ENCODE data around the gene USP10. TPM values are rescaled to one million over a fixed set of nuclear protein-coding genes. Genes with fewer than 3 reads are reported as not detected.

Gene USP10
- total RNA-seq, 1 experiment from 2014 or later = 203 TPM

- no peak for TF ChIP-seq CTCF (conservative IDR thresholded peaks at IDR 0.05)
- Histone ChIP-seq H3T11ph (ENCODE audit: low read length) (no peak overlapping the region), H4K20me1 (ENCODE audit: control insufficient read depth, insufficient read depth, insufficient read length) (no peaks in the 10 kb centered on the region)
Measured at GRCh38 chr16:84750575-84750974, 50.8 kb downstream of the USP10 start.

More at GRCh38 chr16:84750575-84750974, 50.8 kb downstream of the USP10 start:
- H3K9ac ChIP-seq (ENCODE audit: extremely low read depth, insufficient read length, low read length) = no peak overlapping the region
- H3K79me1 ChIP-seq (ENCODE audit: insufficient read depth, low read depth, low read length, poor library complexity, severe bottlenecking) = no peaks in the 10 kb centered on the region
- H2BK12ac ChIP-seq (ENCODE audit: insufficient read length, low read depth, low read length) = no peak overlapping the region
- no peak overlapping the region for H2AFZ ChIP-seq (ENCODE audit: low read length)
- no peak overlapping the region for H3K27ac Mint-ChIP-seq
- H3K36me3 Mint-ChIP-seq (ENCODE audit: insufficient read depth in 1 of 3, low read depth in 3 of 3) = peaks cover under 1 to 21% (median 16%) of the 10 kb centered on the region in 3 experiments; a peak in 6 of 7 replicates
- no peaks in the 10 kb centered on the region for H3K23me2 ChIP-seq (ENCODE audit: insufficient read length, low read depth, low read length, poor library complexity, severe bottlenecking)
- no peak overlapping the region for H2BK15ac ChIP-seq (ENCODE audit: low read depth, low read length)
- no peak overlapping the region for H3K4me2 ChIP-seq (ENCODE audit: insufficient read depth, insufficient read length, low read length)
- H3K4me1 Mint-ChIP-seq = peaks cover 13 to 15% of the 10 kb centered on the region in 2 experiments
- H3K4me1 ChIP-seq (ENCODE audit: insufficient read depth, low read length) = no peaks in the 10 kb centered on the region; the same call in 1 of the 2 replicates
- no peak overlapping the region for H2AK5ac ChIP-seq (ENCODE audit: insufficient read length, low read length)
- no CpG with 5 or more reads among the region's 4 CpGs for WGBS (ENCODE audit: extremely low coverage, insufficient read length, low lambda C conversion rate)
- no peak overlapping the region for H3K27ac ChIP-seq (ENCODE audit: insufficient read length, low read depth, low read length)
- H3K4me3 Mint-ChIP-seq = no peak overlapping the region
- H3K27me3 ChIP-seq (ENCODE audit: insufficient read depth, low read length) = no peaks in the 10 kb centered on the region
- H3K23ac ChIP-seq (ENCODE audit: insufficient read length, low read depth, low read length) = no peak overlapping the region
- no peak overlapping the region for H3K56ac ChIP-seq (ENCODE audit: insufficient read length, low read depth, low read length)
- no peak overlapping the region for H4K5ac ChIP-seq (ENCODE audit: insufficient read length, low read depth, low read length)
- H3K9me3 Mint-ChIP-seq = no peaks in the 10 kb centered on the region
- H3K79me2 ChIP-seq (ENCODE audit: insufficient read depth, low read length) = peaks cover 21% of the 10 kb centered on the region; the same call in 1 of the 2 replicates
- no peak overlapping the region for H2BK120ac ChIP-seq (ENCODE audit: low read depth, low read length, poor library complexity, severe bottlenecking)
- no peak overlapping the region for H2BK5ac ChIP-seq (ENCODE audit: insufficient read length, low read length)
- no peak for DNase-seq
- H3K9me3 ChIP-seq (ENCODE audit: control insufficient read depth, low read depth, low read length) = no peaks in the 10 kb centered on the region
- no peak overlapping the region for H4K8ac ChIP-seq (replicated peaks; ENCODE audit: insufficient read length, low read depth, low read length)
- H3K4ac ChIP-seq (ENCODE audit: low read depth, low read length) = no peak overlapping the region
- no peak overlapping the region for H3K14ac ChIP-seq (ENCODE audit: insufficient read depth, low read length)
- no peaks in the 10 kb centered on the region for H3K27me3 Mint-ChIP-seq (ENCODE audit: low read depth)
- no peak overlapping the region for H3K18ac ChIP-seq (ENCODE audit: insufficient read length, low read depth, low read length)
- no peak overlapping the region for H4K91ac ChIP-seq (ENCODE audit: insufficient read length, low read depth, low read length)
- H2BK20ac ChIP-seq (ENCODE audit: low read depth, low read length, poor library complexity, severe bottlenecking) = no peak overlapping the region

Data from H9 (cell line).